Panc1 (cell line): ENCODE data around the gene CACNA2D3. TPM values are rescaled to one million over a fixed set of nuclear protein-coding genes. Genes with fewer than 3 reads are reported as not detected.

Experiments
- ATAC-seq: fragments of 200-7000 bp; cut with Tn5 transposase; 2 replicates; pipeline ENCODE4 v1.9.1; 2020; ENCODE audit warnings: mild to moderate bottlenecking, moderate library complexity
- BruUV-seq: library from RNA; stranded (reverse); fragments of 400-500 nt; replicated peaks from 2 replicates; lab custom pipeline; 2021; lab: Mats Ljungman, UMichigan
- CTCF ChIA-PET: fragments of 300-600 bp; sonication (Branson Sonifier 250); formaldehyde crosslinking; loops from one replicate; lab custom pipeline; 2022; ENCODE audit warnings: antibody characterized with exemption; lab: Charles Lee
- POLR2A ChIA-PET: fragments of 300-600 bp; sonication (Branson Sonifier 250); formaldehyde crosslinking; loops from one replicate; lab custom pipeline; 2022; ENCODE audit warnings: antibody characterized with exemption; lab: Charles Lee
- DNase-seq: peaks from one replicate; pipeline ENCODE4 v3.0.0-alpha.2; 2010; ENCODE audit warnings: low read depth, low spot score
- H3K27ac ChIP-seq: 2 replicates; pipeline ENCODE4 v1.5.1; 2011; ENCODE audit warnings: mild to moderate bottlenecking, low read length, inconsistent platforms
- H3K27me3 ChIP-seq: fragments of 200-500 bp; sonication (Bioruptor generic); 2 replicates; pipeline ENCODE4 v1.6.0; 2014; ENCODE audit warnings: low read length, inconsistent platforms; ENCODE audit not compliant: control insufficient read depth, insufficient read depth
- H3K36me3 ChIP-seq: fragments of 200-500 bp; sonication (Bioruptor generic); 2 replicates; pipeline ENCODE4 v1.5.1; 2014; ENCODE audit warnings: inconsistent platforms, mild to moderate bottlenecking, low read length, moderate library complexity; ENCODE audit not compliant: control insufficient read depth, insufficient read depth
- H3K4me1 ChIP-seq: 2 replicates; pipeline ENCODE4 v1.5.1; 2011; ENCODE audit warnings: inconsistent platforms, mild to moderate bottlenecking, low read length, moderate library complexity; ENCODE audit not compliant: control insufficient read depth, insufficient read depth
- H3K4me3 ChIP-seq, 2 experiments: 2 replicates each; pipeline ENCODE4 v1.5.1; 2011 to 2012; ENCODE audit warnings: low read depth in 2 of 2, low read length in 2 of 2, mild to moderate bottlenecking in 2 of 2, inconsistent platforms in 1 of 2, moderate library complexity in 1 of 2
- H3K9me3 ChIP-seq: fragments of 200-500 bp; sonication (Bioruptor generic); 2 replicates; pipeline ENCODE4 v1.5.1; 2014; ENCODE audit warnings: low read depth, mild to moderate bottlenecking, inconsistent platforms, low read length, moderate library complexity; ENCODE audit not compliant: control insufficient read depth, insufficient read depth
- POLR2AphosphoS5 ChIP-seq: IDR thresholded peaks from 2 replicates; pipeline ENCODE4 v1.6.1; 2012; ENCODE audit warnings: mild to moderate bottlenecking, low read depth, low read length, moderate library complexity
- REST ChIP-seq, 2 experiments: IDR thresholded peaks; 2 replicates each; pipeline ENCODE4 v1.6.1; 2011 to 2012; ENCODE audit warnings: low read depth in 2 of 2, control low read depth in 1 of 2, low read length in 1 of 2, mild to moderate bottlenecking in 1 of 2, moderate library complexity in 1 of 2; ENCODE audit not compliant: insufficient read depth in 1 of 2
- SIN3A ChIP-seq: IDR thresholded peaks from 2 replicates; pipeline ENCODE4 v1.6.1; 2012; ENCODE audit warnings: low read depth, mild to moderate bottlenecking, low read length, moderate library complexity, borderline replicate concordance; ENCODE audit not compliant: insufficient read depth
- TCF7L2 ChIP-seq: IDR thresholded peaks from 2 replicates; pipeline ENCODE4 v1.6.1; 2011; ENCODE audit warnings: mild to moderate bottlenecking, low read depth, low read length, inconsistent platforms
- in situ Hi-C: cut with HindIII; loops from 2 replicates; pipeline ENCODE4 v1.10.0; 2016; ENCODE audit warnings: low sequenced_read_pairs, low pct_unique_long_range_greater_than_20kb
- intact Hi-C: fragments of 100-400 bp; cut with micrococcal nuclease; formaldehyde crosslinking; loops from one replicate; pipeline ENCODE4 v1.10.0; 2022; ENCODE audit not compliant: unreplicated experiment
- total RNA-seq: library from RNA; stranded (reverse); gene quantifications from one replicate; pipeline ENCODE4 v1.2.1, GENCODE V29; 2021; ENCODE audit not compliant: unreplicated experiment
- TF ChIP-seq, protein P1 (sequence below): fragments of 450-650 bp; IDR thresholded peaks from 2 replicates; pipeline ENCODE4 v1.5.1; 2017; ENCODE audit warnings: mild to moderate bottlenecking

CACNA2D3 gene
- total RNA-seq, 1 experiment from 2014 or later: 0.41 TPM

GRCh38 chr3:54309601-54310000, 187.2 kb downstream of the CACNA2D3 start:
- H3K27ac ChIP-seq: no peak overlapping the region
- no peak overlapping the region for H3K4me3 ChIP-seq
- no peaks in the 10 kb centered on the region for H3K36me3 ChIP-seq
- no peaks in the 10 kb centered on the region for H3K27me3 ChIP-seq
- TF ChIP-seq SIN3A (no peak), REST (IDR thresholded peaks at IDR 0.05; ENCODE audit: insufficient read depth in 1 of 2, low read depth in 2 of 2, low read length in 1 of 2) (no peak), TCF7L2 (no peak), POLR2AphosphoS5 (no peak)
- TF ChIP-seq, protein P1, sequence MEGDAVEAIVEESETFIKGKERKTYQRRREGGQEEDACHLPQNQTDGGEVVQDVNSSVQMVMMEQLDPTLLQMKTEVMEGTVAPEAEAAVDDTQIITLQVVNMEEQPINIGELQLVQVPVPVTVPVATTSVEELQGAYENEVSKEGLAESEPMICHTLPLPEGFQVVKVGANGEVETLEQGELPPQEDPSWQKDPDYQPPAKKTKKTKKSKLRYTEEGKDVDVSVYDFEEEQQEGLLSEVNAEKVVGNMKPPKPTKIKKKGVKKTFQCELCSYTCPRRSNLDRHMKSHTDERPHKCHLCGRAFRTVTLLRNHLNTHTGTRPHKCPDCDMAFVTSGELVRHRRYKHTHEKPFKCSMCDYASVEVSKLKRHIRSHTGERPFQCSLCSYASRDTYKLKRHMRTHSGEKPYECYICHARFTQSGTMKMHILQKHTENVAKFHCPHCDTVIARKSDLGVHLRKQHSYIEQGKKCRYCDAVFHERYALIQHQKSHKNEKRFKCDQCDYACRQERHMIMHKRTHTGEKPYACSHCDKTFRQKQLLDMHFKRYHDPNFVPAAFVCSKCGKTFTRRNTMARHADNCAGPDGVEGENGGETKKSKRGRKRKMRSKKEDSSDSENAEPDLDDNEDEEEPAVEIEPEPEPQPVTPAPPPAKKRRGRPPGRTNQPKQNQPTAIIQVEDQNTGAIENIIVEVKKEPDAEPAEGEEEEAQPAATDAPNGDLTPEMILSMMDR: no peak
- DNase-seq (no peak), ATAC-seq (no peak)
- no TSS peak for BruUV-seq
- CTCF ChIA-PET: no interaction called here
- POLR2A ChIA-PET: no interaction called here
- H3K4me1 ChIP-seq: no peaks in the 10 kb centered on the region
- intact Hi-C loops (no loop called here), in situ Hi-C loops (no loop called here)
- H3K9me3 ChIP-seq: no peaks in the 10 kb centered on the region

DNA sequence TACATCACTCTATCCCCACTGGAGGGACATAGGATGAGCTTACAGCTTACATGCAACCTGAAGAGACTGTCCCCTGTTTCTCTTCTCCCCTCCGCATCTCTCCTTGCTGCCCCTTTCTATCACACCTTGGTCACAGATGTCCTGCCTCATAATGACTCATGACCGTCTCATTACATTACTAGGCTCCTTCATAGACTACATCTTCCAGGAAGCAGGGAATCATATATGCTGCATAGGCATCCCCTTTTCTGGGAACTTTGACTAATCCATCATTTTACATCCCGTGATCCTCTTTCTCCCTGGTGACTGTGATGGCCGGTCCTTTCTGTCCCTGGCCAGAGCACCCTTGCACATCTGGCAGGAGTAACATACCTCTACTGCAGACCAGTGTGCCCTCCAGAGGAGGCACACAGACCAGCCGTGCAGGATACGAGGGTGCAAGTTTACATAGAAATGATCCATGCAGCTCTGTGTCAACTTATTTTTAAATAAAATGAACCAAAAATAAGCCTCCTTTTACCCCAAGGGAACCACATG, 188.9 kb downstream of the CACNA2D3 start:
- TF ChIP-seq TCF7L2 (no peak), REST (IDR thresholded peaks at IDR 0.05; ENCODE audit: insufficient read depth in 1 of 2, low read depth in 2 of 2, low read length in 1 of 2) (no peak), SIN3A (no peak), POLR2AphosphoS5 (no peak)
- TF ChIP-seq, protein P1: no peak
- H3K4me3 ChIP-seq: no peak overlapping the region
- no peak for ATAC-seq
- H3K4me1 ChIP-seq: no peaks in the 10 kb centered on the region
- ChIA-PET CTCF (no interaction called here), POLR2A (no interaction called here)
- in situ Hi-C loops (no loop called here), intact Hi-C loops (loop anchor here (5.0 kb wide), 1 partner anchor 511 kb away; no protein-coding TSS in a partner anchor)
- no peaks in the 10 kb centered on the region for H3K9me3 ChIP-seq
- BruUV-seq: no TSS peak
- no peaks in the 10 kb centered on the region for H3K27me3 ChIP-seq
- DNase-seq: no peak
- no peak overlapping the region for H3K27ac ChIP-seq
- H3K36me3 ChIP-seq: no peaks in the 10 kb centered on the region
